Mammary epithelial cell (primary cell): ENCODE results near the gene PDRG1.
"Not testable (repeated sequence)": the region's sequence is repeated elsewhere in the genome, so short reads cannot be mapped to it uniquely, and the experiment has no call there.

Experiments
- CTCF ChIP-seq, 2 donors: IDR thresholded peaks in 1 of 2; conservative IDR thresholded peaks in 1 of 2; 2 replicates each; pipeline ENCODE4 v1.5.1; 2011 to 2012; ENCODE audit warnings: inconsistent platforms in 2 of 2, low read length in 2 of 2, mild to moderate bottlenecking in 2 of 2, control low read depth in 1 of 2, low read depth in 1 of 2; ENCODE audit not compliant: insufficient read depth in 1 of 2; ENCODE audit errors: extremely low read depth in 1 of 2
- EZH2 ChIP-seq: IDR thresholded peaks from 2 replicates; pipeline ENCODE4 v1.6.1; 2012; ENCODE audit warnings: low read length, inconsistent platforms, borderline replicate concordance

- TF ChIP-seq CTCF (conservative IDR thresholded peaks at IDR 0.05 in 1 of 2, IDR thresholded peaks at IDR 0.05 in 1 of 2; ENCODE audit: extremely low read depth in 1 of 2, insufficient read depth in 1 of 2, low read depth in 1 of 2, low read length in 2 of 2); EZH2: not testable (repeated sequence)
These were observed 22.2 kb downstream of the PDRG1 start for GRCh38 chr20:31929631-31930030.
